ENCODE measurements around the gene MYZAP.

Gene MYZAP

GRCh38 chr15:57589754-57590153, 1.9 kb upstream of the MYZAP start:
- TF ChIP-seq CTCF (IDR thresholded peaks at IDR 0.05) (no peak), ZFX (IDR thresholded peaks at IDR 0.05; ENCODE audit: borderline replicate concordance) (no peak)

GRCh38 chr15:57591237-57591821, 375 bp upstream of the MYZAP start:
- no peak overlapping the region for H3K27ac ChIP-seq
- TF ChIP-seq CTCF (IDR thresholded peaks at IDR 0.05), result no peak
- no peak for TF ChIP-seq ZFX (IDR thresholded peaks at IDR 0.05; ENCODE audit: borderline replicate concordance)

More at GRCh38 chr15:57589754-57590153, 1.9 kb upstream of the MYZAP start:
- H3K27ac ChIP-seq, result no peak overlapping the region

- H3K27ac ChIP-seq, result no peak overlapping the region
- TF ChIP-seq ZFX (IDR thresholded peaks at IDR 0.05; ENCODE audit: borderline replicate concordance) (no peak), CTCF (IDR thresholded peaks at IDR 0.05) (no peak)
Measured at GRCh38 chr15:57592426-57592825, 722 bp downstream of the MYZAP start.

GRCh38 chr15:57592836-57593420, 1.2 kb downstream of the MYZAP start:
- no peak overlapping the region for H3K27ac ChIP-seq

GRCh38 chr15:57594479-57594878, 2.8 kb downstream of the MYZAP start:
- TF ChIP-seq CTCF (IDR thresholded peaks at IDR 0.05), result no peak
- TF ChIP-seq ZFX (IDR thresholded peaks at IDR 0.05; ENCODE audit: borderline replicate concordance), result no peak
- no peak overlapping the region for H3K27ac ChIP-seq

More at GRCh38 chr15:57592836-57593420, 1.2 kb downstream of the MYZAP start:
- TF ChIP-seq ZFX (IDR thresholded peaks at IDR 0.05; ENCODE audit: borderline replicate concordance), result no peak
- no peak for TF ChIP-seq CTCF (IDR thresholded peaks at IDR 0.05)

- no peak overlapping the region for H3K27ac ChIP-seq
- TF ChIP-seq CTCF (IDR thresholded peaks at IDR 0.05), result no peak
Measured at GRCh38 chr15:57595011-57595866, 3.5 kb downstream of the MYZAP start.

Data from 22Rv1 (cell line).